ENCODE data around the gene C5orf47.

Gene C5orf47

DNA sequence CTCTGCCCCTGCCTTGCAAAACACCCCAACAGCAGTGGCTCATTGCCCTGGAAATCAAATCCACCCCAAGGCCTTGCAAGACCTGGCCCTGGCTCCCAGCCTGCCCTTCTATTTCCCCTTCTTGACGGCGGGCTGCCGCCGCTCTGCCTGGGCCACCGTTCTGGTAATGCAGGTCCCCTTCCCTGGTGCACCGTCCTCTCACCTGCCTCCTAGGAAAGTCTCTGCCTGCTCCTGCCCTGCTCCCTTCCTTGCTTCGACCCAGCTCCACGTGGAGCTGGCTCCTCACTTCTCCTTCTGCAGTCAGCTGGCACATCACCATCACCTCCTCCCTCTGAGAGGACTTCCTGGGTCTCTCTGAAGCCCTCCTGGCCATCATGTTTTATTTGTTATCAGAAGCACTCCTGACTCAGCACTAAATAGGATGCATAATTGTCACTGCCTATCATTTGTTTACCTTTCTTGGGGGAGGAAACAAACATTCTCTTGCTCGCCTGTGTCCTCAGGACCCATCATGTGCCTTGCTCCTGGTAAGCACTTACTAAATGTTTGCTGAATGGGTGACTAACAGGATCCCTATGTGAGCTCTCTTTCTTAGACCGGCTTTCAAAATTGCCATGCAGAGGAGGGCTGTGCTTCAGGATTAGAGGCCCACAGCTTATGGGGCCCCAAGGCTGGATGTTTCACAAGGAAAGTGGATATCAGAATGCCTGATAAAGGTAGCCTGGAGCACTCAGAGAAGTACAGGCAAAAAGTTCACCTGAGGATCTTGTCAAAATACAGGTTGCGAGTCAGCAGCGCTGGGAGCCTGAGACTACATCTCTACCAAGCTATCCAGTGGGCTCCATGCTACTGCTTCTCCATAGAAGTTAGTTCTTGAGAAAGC, 19.6 kb upstream of the C5orf47 start:
- no peak overlapping the region for H3K4me3 ChIP-seq (ENCODE audit: low read depth, low read length)

DNA sequence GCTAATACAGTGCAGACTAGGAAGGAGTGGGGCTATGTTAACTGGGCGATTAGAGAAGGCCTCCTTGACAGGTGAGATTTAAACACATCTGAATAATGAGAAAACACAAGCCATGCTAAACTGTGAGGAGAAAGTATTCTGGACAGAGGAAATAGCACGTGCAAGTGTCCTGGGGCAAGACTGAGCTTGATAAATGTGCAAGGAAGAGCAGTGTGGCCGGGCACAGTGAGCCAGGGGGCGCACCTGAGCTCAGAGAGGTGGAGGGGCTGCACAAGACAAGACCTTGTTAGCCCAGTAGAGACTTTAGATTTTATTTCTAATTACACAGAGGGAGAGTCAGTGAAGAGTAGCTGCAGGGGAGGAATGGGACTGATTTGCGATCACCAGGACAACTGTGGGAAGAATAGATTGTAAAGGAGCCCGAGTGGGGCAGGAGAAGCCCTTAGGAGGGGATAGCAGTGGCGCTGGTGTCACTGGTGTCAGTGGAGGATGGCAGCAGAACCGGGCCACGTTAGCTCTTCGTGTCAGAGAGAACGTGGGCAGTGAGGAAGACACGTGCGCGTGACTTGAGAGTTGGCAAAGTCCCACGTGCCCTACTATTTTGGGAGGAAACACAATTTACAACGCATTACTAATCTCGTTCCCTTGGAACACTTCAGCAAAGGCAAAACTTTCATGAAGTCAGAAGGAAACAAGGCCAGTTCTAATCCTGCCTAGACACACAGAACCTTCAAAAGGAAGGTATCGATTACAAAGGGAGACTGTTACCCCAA, 17.9 kb upstream of the C5orf47 start:
- H3K4me3 ChIP-seq (ENCODE audit: low read depth, low read length), result no peak overlapping the region

DNA sequence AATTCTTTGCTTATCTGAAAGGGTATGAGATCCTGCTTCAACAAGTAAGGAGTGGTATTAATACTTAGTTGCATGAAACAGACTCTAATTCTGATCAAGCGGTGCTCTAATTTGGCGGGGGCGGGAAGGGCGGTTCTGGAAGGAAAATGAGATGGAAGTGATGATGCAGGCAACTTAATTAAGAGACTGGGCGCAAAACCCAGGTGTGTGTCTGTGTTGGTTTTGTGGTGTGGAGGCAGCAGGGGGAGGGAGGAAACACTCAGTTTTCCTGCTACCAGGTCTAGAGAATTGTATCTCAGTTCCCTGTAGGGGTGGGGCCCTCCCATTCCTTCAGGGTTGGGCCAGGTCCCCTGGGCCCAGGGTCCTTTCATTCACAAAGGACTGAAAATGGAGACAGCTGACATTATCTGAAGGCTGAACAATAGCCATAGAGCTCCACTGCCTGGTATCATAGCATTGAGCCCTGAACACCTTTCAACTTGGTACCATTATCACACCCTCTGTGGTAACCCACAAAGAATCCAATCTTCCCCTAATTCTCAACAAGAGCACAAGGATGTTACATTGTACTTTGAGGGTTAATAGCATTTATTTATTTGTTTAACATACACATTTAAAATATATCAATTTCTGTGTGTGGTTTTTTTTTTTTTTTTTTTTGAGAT, 17.2 kb upstream of the C5orf47 start:
- H3K4me3 ChIP-seq (ENCODE audit: low read depth, low read length), result no peak overlapping the region

DNA sequence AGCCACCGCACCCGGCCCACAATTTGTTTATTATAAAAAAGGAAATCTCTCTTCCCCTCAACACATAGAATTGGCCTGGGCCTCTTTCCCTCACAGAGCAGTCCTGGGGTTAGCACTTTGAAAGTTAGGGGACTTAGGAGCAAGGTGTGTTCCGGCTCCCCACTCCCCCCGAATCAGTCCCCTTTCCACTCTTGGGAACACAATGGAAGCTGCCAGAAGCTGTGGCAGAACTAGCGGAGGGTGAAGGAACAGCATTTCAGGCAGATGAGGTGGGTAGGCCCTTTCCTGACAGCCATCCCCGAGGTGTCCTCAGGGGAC, 16.4 kb upstream of the C5orf47 start:
- H3K4me3 ChIP-seq (ENCODE audit: low read depth, low read length), result peak overlapping the region; percentile 20

DNA sequence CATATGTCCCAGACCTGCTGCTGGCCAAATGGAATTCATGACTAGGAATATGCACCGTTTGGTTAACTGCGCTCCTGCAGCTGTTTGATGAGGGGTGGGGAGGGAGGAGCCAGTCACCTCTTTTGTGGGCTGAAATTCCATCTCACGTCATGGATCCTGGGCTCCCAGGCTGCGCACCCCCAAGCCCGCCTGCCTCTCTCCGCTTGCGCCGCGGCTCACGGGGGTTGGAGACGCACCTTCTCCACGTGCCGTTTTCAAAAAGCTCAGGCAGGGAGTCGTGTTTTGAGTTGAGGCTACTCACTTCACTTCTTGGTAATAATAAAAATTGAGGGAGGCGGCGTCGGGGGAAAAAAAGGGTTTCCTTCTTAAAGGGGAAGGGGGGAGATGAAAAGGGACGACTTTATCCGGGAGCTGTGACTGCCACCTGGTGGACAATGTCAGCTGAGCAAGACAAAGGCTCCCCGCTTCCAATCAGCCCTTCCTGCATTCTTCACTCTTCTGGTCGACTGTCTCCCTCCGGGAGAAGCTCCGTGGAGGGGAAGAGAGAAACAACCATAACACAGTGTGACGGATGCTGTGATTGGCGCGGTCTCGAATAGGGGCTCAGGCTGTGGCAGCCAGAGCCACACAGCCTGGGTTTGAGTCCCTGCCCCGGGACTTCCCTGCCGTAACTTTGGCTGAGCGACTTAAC, 15.9 kb upstream of the C5orf47 start:
- H3K4me3 ChIP-seq (ENCODE audit: low read depth, low read length), result peak overlapping the region; percentile 20

DNA sequence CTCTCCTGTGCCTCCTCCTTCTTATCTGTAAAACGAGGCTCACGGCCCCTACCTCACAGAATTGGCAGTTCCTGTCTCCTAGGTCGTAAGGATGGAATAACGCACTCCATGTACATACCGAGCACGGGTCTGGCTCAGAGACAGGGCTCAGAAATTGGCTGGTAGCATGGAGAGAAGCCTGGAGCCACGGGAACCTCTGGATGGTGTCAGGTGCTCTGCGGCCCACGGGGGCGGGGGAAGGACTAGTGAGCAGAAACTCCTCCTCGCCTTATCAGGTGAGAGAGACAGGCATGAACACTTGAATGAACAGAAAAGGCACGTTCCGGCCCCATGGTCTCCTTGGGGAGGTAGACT, 15.4 kb upstream of the C5orf47 start:
- H3K4me3 ChIP-seq (ENCODE audit: low read depth, low read length), result peak overlapping the region; percentile 20

DNA sequence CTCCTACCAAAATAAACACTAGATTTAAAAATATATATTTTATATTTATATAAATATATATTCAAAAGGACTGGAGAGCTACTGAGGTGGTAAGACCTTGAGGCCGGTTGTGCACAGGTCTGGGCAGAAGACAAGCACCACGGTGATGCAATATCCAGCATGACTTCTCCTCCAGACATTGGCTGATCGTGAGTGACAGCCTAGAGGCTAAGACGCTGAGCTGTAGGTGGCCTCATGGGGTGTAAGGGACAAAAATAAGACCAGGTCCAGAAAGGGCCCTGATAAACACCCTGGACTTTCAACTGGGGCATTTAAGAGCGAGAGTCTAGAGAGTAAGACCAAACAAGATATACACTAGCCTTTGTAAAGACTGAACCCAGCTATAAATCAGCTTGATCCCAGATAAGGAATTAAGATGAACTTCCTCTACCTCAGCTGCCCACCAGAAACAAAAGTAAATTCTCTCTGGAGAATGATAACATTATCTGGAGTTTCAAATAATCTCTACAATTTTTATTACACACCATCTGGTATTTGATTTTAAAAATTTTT, 14.2 kb upstream of the C5orf47 start:
- no peak overlapping the region for H3K4me3 ChIP-seq (ENCODE audit: low read depth, low read length)

DNA sequence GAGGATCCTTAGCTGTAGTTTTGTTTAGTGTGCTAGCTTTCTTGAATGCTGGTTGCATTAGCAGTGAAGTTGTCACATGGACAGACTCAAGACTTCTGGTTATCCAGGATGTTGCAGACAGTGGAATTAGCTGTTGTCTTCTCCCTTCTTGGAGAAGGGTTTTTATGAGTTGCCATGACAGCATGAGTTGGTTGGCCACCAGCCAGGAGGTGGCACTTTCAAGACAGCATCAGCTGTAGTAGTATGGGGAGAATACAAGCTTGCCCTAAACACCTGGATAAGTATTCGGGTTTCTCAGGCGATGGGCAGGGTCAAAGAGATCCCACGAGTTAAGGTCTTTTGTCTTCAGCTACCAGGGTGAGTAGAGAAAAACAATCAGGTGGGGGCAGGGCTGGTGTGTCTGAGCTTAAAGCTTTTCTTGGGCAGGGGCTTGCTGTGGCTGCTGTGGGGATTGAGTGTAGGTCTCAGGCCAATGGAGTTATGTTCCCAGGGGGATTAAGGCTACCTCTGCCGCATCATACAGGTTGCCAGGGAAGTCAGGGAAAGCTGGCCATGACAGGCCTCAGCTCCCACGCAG, 7.7 kb upstream of the C5orf47 start:
- no peak overlapping the region for H3K4me3 ChIP-seq (ENCODE audit: low read depth, low read length)

DNA sequence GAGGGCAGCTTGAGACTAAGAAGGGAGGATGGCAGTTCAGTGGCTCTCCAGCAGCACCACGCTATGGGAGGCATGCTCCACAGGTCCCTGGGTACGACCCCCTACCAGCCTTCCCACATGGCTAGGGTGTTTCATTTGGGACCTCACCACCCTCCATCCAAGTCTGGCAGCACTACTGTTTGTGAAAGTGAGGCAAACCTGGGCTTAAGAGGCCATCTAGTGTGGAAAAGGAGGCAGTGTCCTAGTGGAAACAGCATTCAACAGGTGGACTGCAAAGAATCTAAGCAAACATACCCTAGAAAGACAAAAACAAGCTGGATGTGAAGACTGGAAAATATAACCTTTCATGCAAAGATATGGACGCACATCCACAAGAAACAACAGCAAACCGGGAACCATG, 4.8 kb upstream of the C5orf47 start:
- no peak overlapping the region for H3K4me3 ChIP-seq (ENCODE audit: low read depth, low read length)

DNA sequence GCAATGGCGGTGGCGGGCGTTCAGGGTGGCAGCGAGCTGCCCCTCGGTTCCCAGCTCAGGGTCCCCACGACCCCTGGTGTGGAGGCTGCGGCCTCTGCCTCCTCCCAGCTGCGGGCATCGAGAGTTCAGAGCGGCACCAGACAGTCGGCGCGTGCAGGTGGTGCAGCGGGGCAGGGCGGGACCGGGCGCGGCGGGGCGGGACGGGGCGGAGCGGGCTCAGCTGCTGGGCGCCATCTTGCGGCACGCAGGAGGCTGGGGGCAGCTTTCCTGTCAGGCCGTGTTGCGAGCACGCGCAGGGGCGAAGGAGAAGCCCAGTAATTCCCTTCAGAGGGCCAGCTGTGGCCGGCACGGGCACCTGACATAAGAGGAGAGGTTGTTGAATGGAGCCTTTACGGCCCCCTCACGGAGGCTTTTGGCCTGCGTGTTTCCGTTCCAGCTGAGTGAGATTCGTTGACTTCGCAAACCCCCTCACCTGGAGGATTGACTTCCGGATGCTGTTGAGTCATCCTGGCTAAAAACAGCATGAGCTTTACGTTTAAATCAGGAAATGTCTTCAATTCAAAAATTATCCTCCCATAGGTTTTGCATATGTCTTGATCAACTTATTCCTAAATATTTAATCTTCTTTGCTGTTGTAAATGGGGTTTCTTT, 587 bp downstream of the C5orf47 start:
- H3K4me3 ChIP-seq (ENCODE audit: low read depth, low read length), result no peak overlapping the region

DNA sequence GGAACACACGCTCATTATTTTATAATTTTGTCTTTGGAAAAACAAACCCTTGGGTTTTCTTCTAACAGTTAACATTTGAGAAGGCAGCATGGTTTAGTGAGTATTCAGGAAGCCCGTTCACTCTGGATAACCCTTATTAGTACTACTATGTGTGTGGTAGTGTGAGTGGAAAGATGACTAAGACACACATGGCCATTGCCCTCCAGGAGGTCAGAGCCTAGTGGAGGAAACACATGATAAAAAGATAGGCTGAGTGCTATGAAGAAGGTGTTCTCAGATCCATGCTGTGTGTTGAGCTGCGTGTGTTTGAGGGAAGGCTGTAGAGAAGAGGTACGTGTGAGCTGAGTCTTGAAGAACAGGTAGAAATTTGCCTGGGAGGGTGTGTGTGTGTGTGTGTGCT, 8.4 kb downstream of the C5orf47 start:
- no peak overlapping the region for H3K4me3 ChIP-seq (ENCODE audit: low read depth, low read length)

DNA sequence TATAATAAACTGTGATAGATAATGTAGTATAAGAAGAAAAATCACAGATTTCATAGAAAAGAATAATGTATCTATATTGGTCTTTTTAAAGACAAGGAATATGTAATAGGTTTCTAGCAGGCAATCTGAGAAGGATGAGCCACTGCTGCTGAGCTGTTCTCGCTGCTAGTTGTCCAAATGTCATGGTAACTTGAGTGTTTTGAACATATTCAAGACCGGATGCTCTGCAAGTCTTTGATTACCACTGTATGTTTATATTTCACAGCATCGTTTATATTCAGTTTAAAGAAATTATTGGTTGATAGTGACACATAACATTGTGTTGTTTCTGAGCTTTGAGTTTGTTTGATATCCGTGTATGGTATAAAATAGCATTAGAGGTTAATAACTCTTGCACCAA, 9.6 kb downstream of the C5orf47 start:
- no peak overlapping the region for H3K4me3 ChIP-seq (ENCODE audit: low read depth, low read length)

DNA sequence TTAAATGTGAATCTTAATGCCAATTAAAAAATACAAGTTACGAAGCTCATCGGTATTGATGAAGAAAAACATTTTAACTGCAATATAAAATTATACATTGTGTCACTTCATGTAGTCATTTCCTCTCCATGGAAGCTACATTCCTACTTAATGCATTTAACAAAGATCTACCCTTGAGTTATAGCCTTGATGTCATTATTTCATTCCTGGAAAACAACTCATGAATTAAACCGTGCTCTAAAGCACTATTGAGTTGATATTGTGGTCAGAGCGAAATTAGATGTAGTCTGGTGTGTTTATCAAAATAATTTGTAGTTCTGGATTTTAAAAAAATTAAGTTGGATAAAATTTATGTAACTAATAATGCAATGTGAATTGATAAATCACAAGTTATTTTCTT, 11.1 kb downstream of the C5orf47 start:
- H3K4me3 ChIP-seq (ENCODE audit: low read depth, low read length), result no peak overlapping the region

DNA sequence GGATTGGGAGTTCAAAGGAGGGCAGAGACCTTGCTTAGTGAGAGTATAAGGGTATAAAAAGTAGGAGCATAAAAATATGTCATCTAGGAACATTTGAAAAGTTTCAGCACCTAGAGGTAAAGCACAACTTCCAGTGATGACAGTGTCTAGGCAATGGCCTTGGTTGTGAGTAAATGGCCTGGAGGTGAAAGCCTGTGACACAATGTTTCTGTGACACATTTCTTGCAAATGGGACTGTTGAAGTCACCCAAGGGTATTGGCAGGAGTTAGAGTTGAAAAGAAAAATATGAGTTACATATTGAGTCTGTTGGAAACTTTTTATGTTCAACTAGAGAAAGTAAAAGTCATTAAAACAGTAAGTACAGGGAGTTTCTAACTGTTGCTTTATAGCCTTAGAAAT, 14.8 kb downstream of the C5orf47 start:
- H3K4me3 ChIP-seq (ENCODE audit: low read depth, low read length), result no peak overlapping the region

DNA sequence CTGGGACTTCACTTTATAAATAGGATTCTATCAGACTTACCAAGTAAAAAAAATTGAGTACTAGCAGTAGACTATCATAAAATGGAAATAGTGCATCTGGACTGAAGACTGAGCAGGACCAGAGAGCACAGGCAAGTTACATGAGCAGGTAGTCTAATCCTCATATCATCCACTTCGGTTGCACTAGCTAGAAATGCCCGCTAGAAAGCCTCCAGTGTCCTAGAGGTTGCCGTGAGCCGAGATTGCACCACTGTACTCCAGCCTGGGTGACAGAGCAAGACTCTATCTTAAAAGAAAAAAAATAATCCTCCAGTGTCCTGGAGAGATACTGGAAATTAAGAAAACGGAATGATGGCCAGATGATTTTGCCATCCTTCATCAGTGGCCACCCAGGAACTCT, 20.0 kb downstream of the C5orf47 start:
- no peak overlapping the region for H3K4me3 ChIP-seq (ENCODE audit: low read depth, low read length)

DNA sequence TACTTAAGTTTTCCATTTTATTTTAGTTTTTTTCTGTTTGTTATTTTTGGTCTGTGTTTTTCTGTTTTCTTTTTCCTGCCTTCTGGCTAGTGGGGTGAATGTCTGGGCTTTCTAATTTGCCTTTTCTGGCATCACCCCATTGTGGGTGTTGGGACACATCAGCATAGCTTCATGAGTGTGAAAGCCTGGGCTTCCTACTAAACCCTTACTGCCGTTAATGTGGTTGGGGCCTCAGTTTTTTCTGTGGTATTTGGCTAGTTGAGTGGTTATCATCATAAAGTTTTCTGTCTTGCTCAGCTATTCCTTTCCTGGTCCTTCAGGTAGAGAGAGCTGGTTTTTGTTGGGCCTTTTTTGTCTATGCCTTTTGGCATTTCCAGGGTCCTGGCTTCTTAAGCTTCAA, 21.4 kb downstream of the C5orf47 start:
- no peak overlapping the region for H3K4me3 ChIP-seq (ENCODE audit: low read depth, low read length)

DNA sequence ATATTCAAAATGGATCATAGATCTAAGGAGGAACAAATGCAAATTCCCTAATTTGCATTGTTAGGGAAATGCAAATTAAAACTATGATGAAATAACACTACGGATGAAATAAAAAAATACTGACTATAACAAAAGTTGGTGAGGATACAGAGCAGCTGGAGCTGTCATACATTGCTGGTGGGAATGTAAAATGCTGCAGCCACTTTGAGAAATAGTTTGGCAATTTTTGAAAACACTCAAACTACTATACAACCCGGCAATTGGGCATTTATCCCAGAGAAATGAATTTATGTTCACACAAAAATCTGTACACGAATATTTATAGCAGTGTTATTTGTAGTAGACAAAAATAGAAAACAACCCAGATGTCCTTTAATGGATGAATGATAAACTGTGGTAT, 22.5 kb downstream of the C5orf47 start:
- no peak overlapping the region for H3K4me3 ChIP-seq (ENCODE audit: low read depth, low read length)

DNA sequence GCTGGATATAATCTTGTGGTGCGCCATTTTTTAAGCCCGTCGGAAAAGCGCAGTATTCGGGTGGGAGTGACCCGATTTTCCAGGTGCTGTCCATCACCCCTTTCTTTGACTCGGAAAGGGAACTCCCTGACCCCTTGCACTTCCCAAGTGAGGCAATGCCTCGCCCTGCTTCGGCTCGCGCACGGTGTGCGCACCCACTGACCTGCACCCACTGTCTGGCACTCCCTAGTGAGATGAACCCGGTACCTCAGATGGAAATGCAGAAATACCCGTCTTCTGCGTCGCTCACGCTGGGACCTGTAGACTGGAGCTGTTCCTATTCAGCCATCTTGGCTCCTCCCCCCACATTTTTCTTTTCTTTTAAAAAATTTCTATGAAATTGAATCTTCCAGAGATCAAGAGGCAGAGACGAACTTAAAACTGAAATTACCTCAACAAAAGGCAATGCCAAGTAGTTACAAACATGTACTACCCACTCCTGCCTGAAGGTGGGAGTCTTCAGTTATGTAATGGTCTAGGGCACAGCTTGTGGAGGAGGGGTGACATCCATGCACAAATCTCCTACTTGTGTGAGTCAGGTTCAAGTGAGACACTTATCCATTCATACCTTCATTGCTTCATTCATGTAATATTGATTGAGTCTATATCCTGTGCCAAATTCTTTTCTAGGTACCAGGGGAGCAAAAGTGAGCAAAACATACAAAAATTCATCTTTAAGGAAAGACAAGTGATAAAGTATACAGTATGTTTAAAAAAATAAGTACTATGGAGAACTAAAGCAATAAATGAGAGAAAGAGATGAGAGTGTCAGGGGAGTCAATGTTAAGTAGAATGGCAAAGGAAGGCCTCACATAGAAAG, 31.3 kb downstream of the C5orf47 start:
- H3K4me3 ChIP-seq (ENCODE audit: low read depth, low read length), result peak overlapping the region; percentile 8

DNA sequence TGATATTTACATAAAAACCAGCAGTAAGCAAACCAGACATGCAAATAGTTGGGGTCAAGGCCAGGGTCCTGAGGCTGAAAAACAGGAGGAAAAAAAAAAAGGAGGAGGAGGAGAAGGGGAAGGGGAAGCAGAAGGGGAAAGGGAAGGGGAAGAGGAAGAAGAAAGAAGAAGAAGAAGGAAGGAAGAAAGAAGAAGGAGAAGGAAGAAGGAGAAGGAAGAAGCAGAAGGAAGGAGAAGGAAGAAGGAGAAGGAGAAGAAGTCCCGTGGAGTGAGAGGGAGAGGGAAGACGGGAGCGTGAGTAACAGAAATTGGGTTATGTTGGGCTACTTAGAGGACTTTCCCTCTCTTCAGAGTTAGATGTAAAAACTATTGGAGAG, 31.9 kb downstream of the C5orf47 start:
- no peak overlapping the region for H3K4me3 ChIP-seq (ENCODE audit: low read depth, low read length)
